IMR-90 (cell line): ENCODE measurements around the gene TMEM126A. TPM values are rescaled to one million over a fixed set of nuclear protein-coding genes. Genes with fewer than 3 reads are reported as not detected.
A peak's percentile ranks its signal among the peaks of the same experiment; 100 is the strongest.

Experiments used
- ATAC-seq: fragments of 200-7000 bp; cut with Tn5 transposase; 2 replicates; pipeline ENCODE4 v1.9.1; 2020; ENCODE audit warnings: low read depth, mild to moderate bottlenecking, moderate library complexity
- BruUV-seq: library from RNA; stranded (reverse); fragments of 400-500 nt; replicated peaks from 2 replicates; lab custom pipeline; 2021; lab: Mats Ljungman, UMichigan
- CTCF ChIA-PET: fragments of 300-600 bp; formaldehyde crosslinking; extraction: SDS; loops from one replicate; lab custom pipeline; 2021; ENCODE audit warnings: antibody characterized with exemption; lab: Yijun Ruan, JAX
- POLR2A ChIA-PET: fragments of 300-600 bp; sonication (Branson Sonifier 250); formaldehyde crosslinking; loops from one replicate; lab custom pipeline; 2022; ENCODE audit warnings: antibody characterized with exemption; ENCODE audit not compliant: unreplicated experiment; lab: Charles Lee
- DNase-seq: peaks from one replicate; pipeline ENCODE4 v3.0.0; 2013
- H2AFZ ChIP-seq: replicated peaks from 2 replicates; pipeline ENCODE3; 2013; ENCODE audit warnings: low read length, mild to moderate bottlenecking; ENCODE audit not compliant: poor library complexity
- H2AK5ac ChIP-seq: 2 replicates; pipeline ENCODE4 v1.6.1; 2013; ENCODE audit warnings: low read depth, low read length, inconsistent platforms
- H2AK9ac ChIP-seq: replicated peaks from 2 replicates; pipeline ENCODE3; 2013; ENCODE audit warnings: mild to moderate bottlenecking, low read depth, low read length, moderate library complexity; ENCODE audit not compliant: poor library complexity
- H2BK120ac ChIP-seq: 2 replicates; pipeline ENCODE4 v1.6.1; 2013; ENCODE audit warnings: low read depth, low read length, inconsistent platforms
- H2BK15ac ChIP-seq: 3 replicates; pipeline ENCODE4 v1.6.1; 2013; ENCODE audit warnings: low read depth, low read length, inconsistent platforms
- H2BK20ac ChIP-seq: 2 replicates; pipeline ENCODE4 v1.6.1; 2013; ENCODE audit warnings: low read depth, mild to moderate bottlenecking, inconsistent platforms, low read length, moderate library complexity
- H2BK5ac ChIP-seq: 2 replicates; pipeline ENCODE4 v1.6.1; 2013; ENCODE audit warnings: mild to moderate bottlenecking, low read depth, low read length, inconsistent platforms; ENCODE audit not compliant: poor library complexity, severe bottlenecking
- H3K14ac ChIP-seq: replicated peaks from 2 replicates; pipeline ENCODE4 v1.6.1; 2013; ENCODE audit warnings: low read depth, low read length, inconsistent platforms
- H3K18ac ChIP-seq: 2 replicates; pipeline ENCODE4 v1.6.1; 2013; ENCODE audit warnings: low read depth, low read length, control low read depth
- H3K23ac ChIP-seq: 2 replicates; pipeline ENCODE4 v1.6.1; 2013; ENCODE audit warnings: low read depth, low read length, inconsistent platforms
- H3K27ac ChIP-seq: 2 replicates; pipeline ENCODE4 v1.5.1; 2013; ENCODE audit warnings: mild to moderate bottlenecking, control low read depth, low read length; ENCODE audit not compliant: insufficient read depth
- H3K27me3 ChIP-seq: 2 replicates; pipeline ENCODE4 v1.6.1; 2013; ENCODE audit warnings: low read length; ENCODE audit not compliant: control insufficient read depth, insufficient read depth
- H3K36me3 ChIP-seq: 2 replicates; pipeline ENCODE4 v1.6.1; 2013; ENCODE audit warnings: low read length, mixed read lengths; ENCODE audit not compliant: control insufficient read depth, insufficient read depth
- H3K4ac ChIP-seq: 2 replicates; pipeline ENCODE4 v1.6.1; 2013; ENCODE audit warnings: low read depth, low read length, inconsistent platforms
- H3K4me1 ChIP-seq: 2 replicates; pipeline ENCODE4 v1.6.1; 2013; ENCODE audit warnings: low read length, mixed read lengths; ENCODE audit not compliant: control insufficient read depth, insufficient read depth
- H3K4me2 ChIP-seq: 2 replicates; pipeline ENCODE4 v1.6.1; 2013; ENCODE audit warnings: low read depth, mild to moderate bottlenecking, control low read depth, low read length, moderate library complexity
- H3K4me3 ChIP-seq: 2 replicates; pipeline ENCODE4 v1.5.1; 2013; ENCODE audit warnings: low read depth, mild to moderate bottlenecking, control low read depth, low read length, moderate library complexity; ENCODE audit not compliant: insufficient read depth
- H3K56ac ChIP-seq: 2 replicates; pipeline ENCODE4 v1.6.1; 2013; ENCODE audit warnings: low read length, inconsistent platforms; ENCODE audit not compliant: insufficient read depth; ENCODE audit errors: extremely low read depth
- H3K79me1 ChIP-seq, 2 experiments: 2 replicates each; pipeline ENCODE4 v1.6.1; 2013; ENCODE audit warnings: low read length in 2 of 2, inconsistent platforms in 1 of 2, low read depth in 1 of 2
- H3K9ac ChIP-seq: 2 replicates; pipeline ENCODE4 v1.6.1; 2013; ENCODE audit warnings: low read depth, low read length, control low read depth
- H3K9me1 ChIP-seq: 2 replicates; pipeline ENCODE4 v1.6.1; 2013; ENCODE audit warnings: low read length, inconsistent platforms; ENCODE audit not compliant: insufficient read depth
- H3K9me3 ChIP-seq: 2 replicates; pipeline ENCODE4 v1.6.1; 2013; ENCODE audit warnings: low read length; ENCODE audit not compliant: control insufficient read depth, insufficient read depth
- H4K20me1 ChIP-seq: 2 replicates; pipeline ENCODE4 v1.6.1; 2013; ENCODE audit warnings: low read length, inconsistent platforms; ENCODE audit not compliant: insufficient read depth
- H4K5ac ChIP-seq: 2 replicates; pipeline ENCODE4 v1.6.1; 2013; ENCODE audit warnings: mild to moderate bottlenecking, low read depth, low read length, control low read depth
- H4K8ac ChIP-seq, 2 experiments: 2 replicates each; pipeline ENCODE4 v1.6.1; 2013; ENCODE audit warnings: low read depth in 2 of 2, low read length in 2 of 2, control low read depth in 1 of 2, inconsistent platforms in 1 of 2
- H4K91ac ChIP-seq: 2 replicates; pipeline ENCODE4 v1.6.1; 2013; ENCODE audit warnings: low read depth, low read length, inconsistent platforms; ENCODE audit not compliant: insufficient read depth
- BHLHE40 ChIP-seq: fragments of 150-350 bp; IDR thresholded peaks from 2 replicates; pipeline ENCODE4 v1.6.1; 2016; ENCODE audit warnings: mild to moderate bottlenecking, low read depth, low read length
- CEBPB ChIP-seq: IDR thresholded peaks from 2 replicates; pipeline ENCODE4 v1.6.1; 2012; ENCODE audit warnings: low read depth, low read length, improper control_type of control experiment
- CHD1 ChIP-seq: IDR thresholded peaks from 2 replicates; pipeline ENCODE4 v1.6.1; 2012; ENCODE audit warnings: low read depth, low read length, improper control_type of control experiment
- CTCF ChIP-seq: conservative IDR thresholded peaks from 2 replicates; pipeline ENCODE4 v1.5.1; 2012; ENCODE audit warnings: mild to moderate bottlenecking, low read depth, low read length, improper control_type of control experiment
- ELK1 ChIP-seq: fragments of 150-350 bp; IDR thresholded peaks from 2 replicates; pipeline ENCODE4 v1.6.1; 2016; ENCODE audit warnings: low read depth, mild to moderate bottlenecking, low read length, moderate library complexity, borderline replicate concordance
- FOS ChIP-seq: fragments of 150-350 bp; IDR thresholded peaks from 2 replicates; pipeline ENCODE4 v1.6.1; 2016; ENCODE audit warnings: low read depth, low read length
- MAFK ChIP-seq: IDR thresholded peaks from 2 replicates; pipeline ENCODE4 v1.6.1; 2012; ENCODE audit warnings: low read depth, low read length, improper control_type of control experiment
- MAZ ChIP-seq: IDR thresholded peaks from 2 replicates; pipeline ENCODE4 v1.6.1; 2012; ENCODE audit warnings: low read depth, mild to moderate bottlenecking, low read length, improper control_type of control experiment, moderate library complexity, borderline replicate concordance
- MXI1 ChIP-seq: IDR thresholded peaks from 2 replicates; pipeline ENCODE4 v1.6.1; 2012; ENCODE audit warnings: low read depth, mild to moderate bottlenecking, low read length, moderate library complexity, borderline replicate concordance
- NFE2L2 ChIP-seq: fragments of 150-350 bp; IDR thresholded peaks from 2 replicates; pipeline ENCODE4 v1.6.1; 2016; ENCODE audit warnings: low read depth, mild to moderate bottlenecking, low read length
- POLR2A ChIP-seq: IDR thresholded peaks from 2 replicates; pipeline ENCODE4 v1.6.1; 2012; ENCODE audit warnings: mild to moderate bottlenecking, low read depth, low read length
- RCOR1 ChIP-seq: IDR thresholded peaks from 2 replicates; pipeline ENCODE4 v1.6.1; 2012; ENCODE audit warnings: mild to moderate bottlenecking, low read length, improper control_type of control experiment; ENCODE audit not compliant: insufficient replicate concordance
- RFX5 ChIP-seq: IDR thresholded peaks from 2 replicates; pipeline ENCODE4 v1.8.0; 2012; ENCODE audit warnings: low read depth, mild to moderate bottlenecking, low read length, moderate library complexity
- SMC3 ChIP-seq: fragments of 150-350 bp; IDR thresholded peaks from 2 replicates; pipeline ENCODE4 v1.6.1; 2016; ENCODE audit warnings: low read depth, mild to moderate bottlenecking, antibody characterized with exemption, low read length, moderate library complexity
- USF2 ChIP-seq: fragments of 150-350 bp; IDR thresholded peaks from 2 replicates; pipeline ENCODE4 v1.6.1; 2017; ENCODE audit warnings: mild to moderate bottlenecking, antibody characterized with exemption, low read length, low read depth
- WGBS, 2 experiments: methylation state at CpG; one replicate each; pipeline versions ENCODE4 v1.1.5 to v1.1.7; 2013; ENCODE audit warnings: missing lambda C conversion rate in 2 of 2; ENCODE audit not compliant: insufficient read length in 1 of 2; ENCODE audit errors: extremely low coverage in 2 of 2; 5-methylcytosine and 5-hydroxymethylcytosine counted together
- dilution Hi-C: fragments of 300-500 bp; cut with HindIII; formaldehyde crosslinking; loops from one replicate; pipeline ENCODE4 v1.14.3; 2018; ENCODE audit warnings: low sequenced_read_pairs; ENCODE audit not compliant: unreplicated experiment
- in situ Hi-C: fragments of 300-500 bp; cut with MboI; formaldehyde crosslinking; loops from 3 replicates; pipeline ENCODE4 v1.14.3; 2019; ENCODE audit warnings: low sequenced_read_pairs, inconsistent platforms, mixed read lengths
- intact Hi-C: fragments of 100-400 bp; cut with micrococcal nuclease; formaldehyde crosslinking; loops from 2 replicates; pipeline ENCODE4 v1.10.0; 2022
- polyA plus RNA-seq, 3 experiments: library from polyadenylated mRNA; depleted of rRNA; stranded (reverse); fragments of >200 nt; gene quantifications; 2 replicates each; pipeline ENCODE4 v1.2.3, GENCODE V29; 2012; ENCODE audit warnings: low replicate concordance in 1 of 3
- total RNA-seq: library from RNA; depleted of rRNA; stranded (reverse); fragments of >200 nt; gene quantifications from 2 replicates; pipeline ENCODE4 v1.2.3, GENCODE V29; 2012

TMEM126A gene
- total and polyA plus RNA-seq, 2 of the 4 experiments (the other 2 are of a cell fraction) = 34.9 to 60.4 TPM

- 0% methylated on average over 1 of the region's 10 CpGs; no CpG with 5 or more reads in 1 of the 2 experiments for WGBS, 2 experiments
- no peak for TF ChIP-seq ELK1
- TF ChIP-seq MAZ = no peak
- TF ChIP-seq MXI1 = no peak
- TF ChIP-seq CTCF = no peak
- TF ChIP-seq SMC3 = no peak
- no peak for TF ChIP-seq NFE2L2
- TF ChIP-seq RCOR1 = no peak
- TF ChIP-seq CHD1 = no peak
- no peak for TF ChIP-seq USF2
- no peak for TF ChIP-seq POLR2A
- no peak for TF ChIP-seq CEBPB
- no peak for TF ChIP-seq FOS
- no peak for TF ChIP-seq MAFK
- TF ChIP-seq RFX5 = no peak
- TF ChIP-seq BHLHE40 = no peak
These were observed 15.4 kb downstream of the TMEM126A start for GRCh38 chr11:85663080-85663752.

More at GRCh38 chr11:85663080-85663752, 15.4 kb downstream of the TMEM126A start:
- Histone ChIP-seq H2BK15ac (no peak overlapping the region), H3K4me1 (no peaks in the 10 kb centered on the region; the same call in 1 of the 2 replicates), H2BK20ac (no peak overlapping the region), H3K79me1 (peaks cover 0 to 22% of the 10 kb centered on the region in 2 experiments; a peak in 3 of 4 replicates), H3K36me3 (peaks cover 4% of the 10 kb centered on the region), H3K4me2 (peak overlapping the region; percentile 97), H3K4me3 (peak overlapping the region; percentile 96), H2BK120ac (no peak overlapping the region), H3K27me3 (no peaks in the 10 kb centered on the region), H4K91ac (no peak overlapping the region), H3K27ac (peak overlapping the region; percentile 85), H3K9me1 (no peaks in the 10 kb centered on the region), H2AK9ac (peak overlapping the region; percentile 99), H2AK5ac (peak overlapping the region; percentile 77; the same call in 1 of the 2 replicates), H3K4ac (peak overlapping the region; percentile 64), H2BK5ac (peak overlapping the region; percentile 84), H3K18ac (peak overlapping the region; percentile 10; the same call in 1 of the 2 replicates), H3K14ac (peak overlapping the region; percentile 94), H3K9ac (peak overlapping the region; percentile 95), H3K56ac (peak overlapping the region; percentile 61; the same call in 1 of the 2 replicates), H4K20me1 (peaks cover 44% of the 10 kb centered on the region), H4K8ac (no peak overlapping the region), H2AFZ (no peak overlapping the region), H3K23ac (peak overlapping the region; percentile 99), H4K5ac (no peak overlapping the region), H3K9me3 (no peaks in the 10 kb centered on the region)
- ATAC-seq (no peak), DNase-seq (no peak)
- CTCF ChIA-PET = interaction anchor here (0.7 kb wide), 2 partner anchors 18 to 27 kb away, joined by 3 read pairs; no protein-coding TSS in a partner anchor
- in situ Hi-C loops = no loop called here
- dilution Hi-C loops = no loop called here
- BruUV-seq = TSS peak; percentile 38
- POLR2A ChIA-PET = no interaction called here
- intact Hi-C loops = no loop called here
